NCI-H146 treated with DMSO at 0.1 percent for 48 hours (cell line): ENCODE results near the gene TNF.
"Not testable (repeated sequence)": the region's sequence is repeated elsewhere in the genome, so short reads cannot be mapped to it uniquely, and the experiment has no call there.

Source experiments
- DNase-seq: peaks from one replicate; lab custom pipeline; 2025; ENCODE audit not compliant: unreplicated experiment; lab: John Stamatoyannopoulos, UW

The TNF gene

DNA sequence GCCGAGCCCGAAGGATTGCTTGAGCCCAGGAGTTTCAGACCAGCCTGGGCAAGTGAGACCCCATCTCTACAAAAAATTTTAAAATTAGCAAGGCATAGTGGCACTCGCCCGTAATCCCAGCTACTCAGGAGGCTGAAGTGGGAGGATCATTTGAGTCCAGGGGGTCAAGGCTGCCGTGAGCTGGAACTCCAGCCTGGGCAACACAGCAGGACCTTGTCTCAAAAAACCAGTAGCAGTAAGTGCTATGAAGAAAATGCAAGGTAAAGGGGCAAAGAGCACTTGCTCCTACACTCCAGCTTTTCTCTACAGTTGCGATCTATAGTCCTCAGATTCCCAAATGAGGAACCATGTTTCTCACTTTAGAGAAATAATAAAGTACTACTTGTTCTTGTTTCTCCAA is 31.7 kb upstream of the TNF start:
- no peak for DNase-seq

DNA sequence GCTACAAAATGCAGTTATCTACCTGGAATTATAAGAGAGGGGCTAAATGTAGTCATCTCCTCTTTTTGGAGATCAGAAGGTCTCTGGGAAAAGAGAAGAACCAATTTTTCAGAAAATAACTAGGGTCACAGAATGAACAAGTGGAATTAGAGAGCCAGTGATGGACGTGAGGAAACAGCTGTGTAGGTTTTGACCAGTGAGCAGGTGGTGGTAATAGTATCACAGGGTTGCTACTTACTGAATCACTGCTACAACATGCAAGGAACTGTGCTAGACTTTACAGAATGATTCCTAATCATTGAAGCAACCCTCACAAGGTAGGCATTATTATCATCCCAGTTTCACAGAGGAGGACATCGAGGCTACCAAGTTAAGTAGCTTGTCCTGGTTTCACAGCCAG is 30.7 kb upstream of the TNF start:
- DNase-seq: no peak

DNA sequence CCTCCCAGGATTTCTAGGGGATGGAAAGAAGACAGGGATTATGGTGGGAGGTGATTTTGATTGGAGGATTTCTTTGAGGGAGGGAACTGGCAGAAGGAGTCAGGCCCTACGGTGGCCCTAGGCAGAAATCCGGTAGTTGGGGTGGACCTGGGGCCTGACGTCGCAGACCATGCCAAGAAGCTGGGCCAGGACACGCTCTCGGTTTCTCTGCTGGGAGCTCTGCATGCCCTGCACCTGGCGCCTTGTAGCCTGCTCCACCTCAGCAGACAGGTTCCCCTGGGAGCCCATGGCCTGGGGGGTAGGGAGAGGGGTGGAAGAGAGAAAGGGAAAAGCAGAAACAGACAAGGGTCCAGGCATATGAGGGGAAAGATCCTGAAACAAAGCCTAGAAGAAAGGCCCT is 30.1 kb upstream of the TNF start:
- no peak for DNase-seq

DNA sequence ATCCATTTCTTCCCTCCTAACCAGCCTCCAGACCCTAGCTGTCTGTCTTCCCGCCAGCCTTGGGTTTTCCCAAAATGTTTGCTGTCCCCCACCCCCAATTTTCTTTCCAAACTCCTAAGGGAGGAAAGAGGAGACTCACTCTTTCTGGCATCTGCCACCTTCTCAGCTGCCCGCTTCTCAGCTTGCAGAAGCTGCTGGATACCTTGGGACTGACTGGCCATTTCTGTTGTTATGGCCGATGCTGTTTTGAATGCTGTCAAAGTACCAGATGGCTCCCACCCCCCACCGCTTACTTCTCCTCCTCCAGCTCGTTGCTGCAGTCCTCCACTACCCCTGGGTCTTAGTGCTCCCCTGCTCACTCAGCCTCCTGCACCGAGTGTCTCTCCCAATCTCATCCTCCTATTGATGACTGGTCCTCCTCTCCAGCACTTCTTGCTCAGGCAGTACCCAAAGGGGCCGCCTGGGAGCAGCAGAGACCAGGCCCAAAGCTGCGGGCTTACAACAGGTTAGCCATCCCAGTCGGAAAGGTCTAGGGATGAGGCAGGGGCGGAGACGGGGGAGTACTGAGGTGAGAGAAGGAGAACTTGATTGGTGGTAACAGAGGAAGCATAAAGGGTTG is 28.9 kb upstream of the TNF start, which contains the start of gene ATP6V1G2:
TSS of gene ATP6V1G2 (minus strand) at position 270 of the 619 bp plus-strand sequence. CDS start at position 221, 49 bp downstream.
- peak; percentile 96 for DNase-seq

DNA sequence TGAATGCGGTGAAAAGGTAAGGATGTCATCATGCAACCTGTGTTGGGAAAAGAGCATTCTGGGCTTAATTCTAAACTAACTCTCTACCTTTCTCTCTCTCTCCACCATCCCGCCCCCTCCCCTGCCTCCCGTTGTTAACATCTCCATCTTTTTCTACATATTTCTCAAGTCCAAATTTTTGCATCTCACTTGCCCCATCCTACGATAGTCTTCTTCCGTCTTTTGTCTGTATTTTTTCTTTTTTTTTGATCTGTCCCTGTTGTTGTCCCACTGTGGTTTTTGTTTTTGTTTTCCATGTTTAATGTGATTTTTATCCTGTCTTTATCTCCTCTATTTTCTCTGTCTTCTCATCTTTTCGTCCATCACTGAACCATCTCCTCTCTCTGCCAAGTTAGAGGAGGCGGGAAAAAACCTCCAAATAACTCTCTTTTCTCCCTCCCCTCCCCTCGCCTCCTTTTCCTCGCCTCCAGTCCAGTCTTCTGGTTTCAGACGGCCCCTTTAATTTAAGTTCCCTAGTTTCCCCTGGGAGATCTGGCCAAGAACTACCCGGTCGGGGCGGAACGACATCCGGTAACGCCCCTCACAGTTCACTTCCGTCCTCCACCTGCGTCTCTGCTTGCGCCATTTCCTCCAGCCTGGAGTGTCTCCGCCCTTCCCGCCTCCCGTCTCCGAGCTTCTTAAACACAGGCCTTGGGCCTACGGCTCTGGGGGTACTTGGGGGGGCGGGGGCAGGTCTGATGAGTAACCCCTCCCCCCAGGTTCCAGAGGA is 28.2 kb upstream of the TNF start, which contains the start of gene NFKBIL1:
TSS of gene NFKBIL1 (plus strand) at position 651 of the 769 bp plus-strand sequence. CDS start at position 738, 87 bp downstream.
- peak; percentile 93 for DNase-seq

DNA sequence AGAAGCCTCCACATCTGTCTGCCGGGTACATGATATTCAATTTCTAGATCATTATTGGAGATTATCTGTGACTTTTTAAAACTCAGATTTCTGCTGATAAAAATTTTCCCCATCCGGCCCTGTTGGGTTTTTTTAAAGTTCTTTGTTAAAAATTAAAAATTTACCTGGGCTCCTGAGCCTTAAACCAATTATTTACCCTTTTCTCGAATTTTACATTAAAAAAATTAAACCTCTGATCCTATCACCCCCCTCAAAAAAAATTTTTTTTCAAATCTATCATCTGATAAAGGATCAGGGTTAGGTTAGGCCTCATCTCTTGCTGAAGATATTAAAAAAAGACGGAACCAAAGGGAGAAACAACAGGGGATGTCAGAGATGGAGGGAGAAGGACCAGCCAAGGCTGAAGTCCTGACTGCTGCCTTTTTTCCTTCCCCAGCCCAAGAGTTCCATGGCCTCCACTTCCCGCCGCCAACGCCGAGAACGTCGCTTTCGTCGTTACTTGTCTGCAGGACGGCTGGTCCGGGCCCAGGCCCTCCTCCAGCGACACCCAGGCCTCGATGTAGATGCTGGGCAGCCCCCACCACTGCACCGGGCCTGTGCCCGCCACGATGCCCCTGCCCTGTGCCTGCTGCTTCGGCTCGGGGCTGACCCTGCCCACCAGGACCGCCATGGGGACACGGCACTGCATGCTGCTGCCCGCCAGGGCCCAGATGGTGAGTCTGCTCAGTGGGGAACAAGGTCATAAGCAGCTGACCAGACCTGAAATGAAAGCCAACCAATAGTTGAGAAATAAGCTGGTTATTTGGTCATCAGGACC is 27.4 kb upstream of the TNF start:
- DNase-seq: no peak

DNA sequence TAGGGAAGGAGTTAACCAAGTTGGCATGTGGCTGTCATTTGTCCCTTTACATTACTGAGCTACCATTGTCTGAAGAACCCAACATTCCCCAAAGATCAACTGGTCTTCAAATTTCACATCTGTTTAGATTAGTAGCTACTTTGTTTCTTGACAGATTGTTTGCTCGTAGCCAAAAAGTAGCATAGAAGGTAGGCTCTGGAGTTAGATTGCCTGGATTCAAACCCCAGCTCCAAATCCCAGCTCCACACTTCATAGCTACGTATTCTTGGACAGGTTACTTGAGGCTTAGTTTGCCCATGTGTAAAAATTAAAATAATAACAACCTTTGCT is 26.9 kb upstream of the TNF start:
- DNase-seq: no peak

DNA sequence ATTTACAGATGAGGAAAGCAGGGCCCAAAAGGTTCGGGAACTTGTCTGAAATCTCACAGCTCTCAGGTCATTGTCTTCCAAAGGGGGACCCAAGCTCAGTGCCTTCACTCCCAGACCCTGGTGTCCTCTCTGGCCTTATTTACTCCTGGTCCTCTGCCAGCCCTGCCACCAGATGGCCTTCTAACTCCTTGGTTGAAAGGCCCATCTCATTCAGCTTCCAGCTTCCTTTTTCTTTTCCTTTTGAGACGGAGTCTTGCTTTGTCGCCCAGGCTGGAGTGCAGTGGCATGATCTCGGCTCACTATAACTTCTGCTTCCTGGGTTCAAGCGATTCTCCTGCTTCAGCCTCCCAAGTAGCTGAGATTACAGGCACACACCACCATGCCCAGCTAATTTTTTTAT is 24.0 kb upstream of the TNF start:
- not testable (repeated sequence) for DNase-seq

DNA sequence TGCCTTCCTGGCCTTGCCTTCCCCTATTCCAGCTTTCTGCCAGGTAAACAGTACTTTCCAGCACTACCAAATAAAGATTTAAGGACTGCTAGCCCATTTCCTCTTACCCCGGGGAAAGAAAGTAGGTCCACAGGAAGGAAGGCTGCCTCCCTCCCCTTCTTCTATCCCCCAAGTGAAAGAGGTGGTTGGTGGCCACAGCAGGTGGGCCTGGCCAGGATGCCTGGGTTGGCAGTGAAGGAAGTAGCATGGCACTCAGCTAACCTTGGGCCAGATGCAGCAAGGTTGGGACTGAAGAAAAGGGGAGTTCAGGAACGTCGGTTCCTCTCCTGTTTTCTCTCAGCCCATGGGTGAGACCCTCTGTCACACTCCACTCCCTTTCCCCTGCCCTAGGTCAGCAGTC is 19.1 kb upstream of the TNF start:
- no peak for DNase-seq

DNA sequence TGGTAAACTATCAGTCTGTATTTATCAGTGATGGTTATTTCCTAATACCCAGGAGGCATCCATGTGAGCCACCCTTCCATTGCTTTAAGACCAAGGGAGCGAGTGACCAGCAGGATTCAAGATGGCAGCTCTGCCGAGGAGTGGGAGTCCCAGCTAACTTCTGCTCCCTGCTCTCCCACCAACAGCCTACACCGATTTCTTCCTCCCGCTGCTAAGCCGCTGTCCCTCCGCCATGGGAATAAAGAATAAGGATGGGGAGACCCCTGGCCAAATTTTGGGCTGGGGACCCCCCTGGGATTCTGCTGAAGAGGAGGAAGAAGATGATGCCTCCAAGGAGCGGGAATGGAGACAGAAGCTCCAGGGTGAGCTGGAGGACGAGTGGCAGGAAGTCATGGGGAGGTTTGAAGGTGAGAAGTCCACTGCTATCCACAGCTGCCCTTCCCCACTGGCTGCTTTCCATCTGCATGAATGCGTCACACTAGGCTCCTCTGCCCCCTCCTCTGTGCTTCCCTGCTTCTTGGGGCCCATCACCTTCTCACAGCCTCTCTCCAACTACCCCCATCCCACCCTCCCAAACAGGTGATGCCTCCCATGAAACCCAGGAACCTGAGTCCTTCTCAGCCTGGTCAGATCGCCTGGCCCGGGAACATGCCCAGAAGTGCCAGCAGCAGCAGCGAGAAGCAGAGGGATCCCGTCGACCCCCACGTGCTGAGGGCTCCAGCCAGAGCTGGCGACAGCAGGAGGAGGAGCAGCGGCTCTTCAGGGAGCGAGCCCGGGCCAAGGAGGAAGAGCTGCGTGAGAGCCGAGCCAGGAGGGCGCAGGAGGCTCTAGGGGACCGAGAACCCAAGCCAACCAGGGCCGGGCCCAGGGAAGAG is 17.7 kb upstream of the TNF start:
- DNase-seq: no peak

DNA sequence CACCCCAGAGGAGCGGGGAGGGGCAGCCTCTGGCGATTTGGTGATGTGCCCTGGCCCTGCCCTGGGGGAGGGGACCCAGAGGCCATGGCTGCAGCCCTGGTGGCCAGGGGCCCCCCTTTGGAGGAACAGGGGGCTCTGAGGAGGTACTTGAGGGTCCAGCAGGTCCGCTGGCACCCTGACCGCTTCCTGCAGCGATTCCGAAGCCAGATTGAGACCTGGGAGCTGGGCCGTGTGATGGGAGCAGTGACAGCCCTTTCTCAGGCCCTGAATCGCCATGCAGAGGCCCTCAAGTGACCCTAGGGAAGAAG is 17.1 kb upstream of the TNF start:
- no peak for DNase-seq

DNA sequence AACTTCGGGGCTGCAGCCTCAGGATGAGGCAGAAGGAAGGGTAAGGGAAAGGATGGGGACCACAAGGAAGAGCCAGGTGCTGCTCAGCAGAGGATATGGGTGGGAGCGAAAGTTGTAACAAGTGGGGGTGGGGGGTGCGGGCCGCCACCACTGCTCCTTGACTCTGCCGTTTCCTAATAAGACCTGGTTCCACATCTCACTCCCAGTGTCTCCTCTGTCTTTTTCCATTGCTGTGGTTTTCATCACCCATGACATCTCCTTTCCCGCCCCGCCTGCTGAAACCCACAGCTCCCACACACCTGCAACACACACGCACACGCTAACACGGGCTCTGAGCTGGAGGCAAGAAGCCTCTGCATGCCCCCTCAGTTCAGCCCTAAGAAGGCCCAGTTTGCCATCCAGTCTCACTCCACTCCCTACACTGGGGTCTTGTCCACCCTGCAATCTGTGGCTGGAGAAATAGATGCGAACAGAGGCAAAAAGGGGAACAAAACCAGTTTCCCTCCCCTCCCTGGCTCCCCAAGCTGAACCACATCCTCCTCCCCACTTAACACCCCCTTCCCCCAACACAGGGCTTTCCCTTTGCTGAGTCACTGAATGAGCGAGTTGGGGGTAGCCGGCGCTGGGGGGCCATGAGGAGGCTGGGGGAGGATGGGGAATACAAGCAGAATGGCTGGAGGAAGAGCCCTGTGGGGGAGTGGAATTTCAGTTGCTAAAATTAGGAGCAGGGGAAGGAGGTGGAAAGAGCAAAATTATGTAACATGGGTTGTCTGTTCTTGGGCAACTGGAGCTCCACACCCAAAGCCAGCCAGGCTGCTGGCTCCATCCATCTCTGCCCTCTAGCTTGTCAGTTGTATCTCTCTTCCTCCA is 16.5 kb upstream of the TNF start:
- no peak for DNase-seq

DNA sequence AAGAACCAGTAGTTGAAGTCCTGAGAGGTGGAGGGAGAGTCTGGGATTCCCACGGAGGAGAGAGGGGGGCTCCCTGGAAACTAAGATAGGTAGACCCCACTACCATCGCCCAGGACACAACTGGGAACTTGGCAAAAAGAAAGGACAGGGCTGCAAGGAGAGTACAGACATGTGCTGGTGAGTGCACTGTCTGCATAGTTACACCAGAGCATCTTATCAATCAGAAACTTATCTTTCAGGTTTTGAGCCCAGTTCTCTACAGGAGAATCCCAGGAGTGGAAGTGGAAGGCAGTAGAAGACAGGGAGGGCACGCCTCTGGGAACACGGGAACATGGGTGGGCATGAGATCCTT is 15.8 kb upstream of the TNF start:
- no peak for DNase-seq

DNA sequence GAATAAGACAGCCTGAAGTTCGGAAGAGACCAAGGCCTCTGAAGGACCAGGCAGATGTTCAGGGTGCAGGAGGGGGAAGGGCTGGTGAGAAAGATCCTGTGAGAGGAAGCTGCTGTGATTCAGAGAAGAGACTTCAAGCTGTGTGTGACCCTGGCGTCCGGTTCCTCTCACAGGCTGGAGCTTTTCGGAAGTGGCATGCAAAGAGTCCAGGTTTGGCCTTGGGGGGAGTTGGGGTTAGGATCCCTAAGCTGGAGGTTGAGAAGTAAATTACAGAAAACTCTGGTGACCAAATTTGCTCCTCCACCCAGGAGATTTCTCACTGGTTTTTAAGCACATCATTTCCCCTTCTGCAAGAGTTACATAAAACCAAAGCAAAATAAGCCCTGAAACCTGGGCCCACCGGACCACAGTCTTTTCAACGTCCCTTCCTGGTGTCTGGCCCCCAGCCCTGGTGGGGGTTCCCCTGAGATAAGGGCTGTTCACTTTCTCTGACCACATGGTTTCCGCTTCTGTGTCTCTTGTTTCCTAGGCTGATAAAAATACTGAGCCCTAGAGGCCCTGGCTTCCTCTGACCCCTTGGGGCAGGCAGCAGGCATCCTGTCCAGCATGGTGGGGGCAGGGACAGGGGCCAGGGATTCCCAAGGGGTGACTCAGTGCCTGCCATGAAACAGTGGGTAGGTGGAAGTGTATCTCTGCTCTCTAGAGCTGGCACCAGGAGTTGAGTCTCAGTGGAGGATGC is 15.2 kb upstream of the TNF start:
- no peak for DNase-seq

DNA sequence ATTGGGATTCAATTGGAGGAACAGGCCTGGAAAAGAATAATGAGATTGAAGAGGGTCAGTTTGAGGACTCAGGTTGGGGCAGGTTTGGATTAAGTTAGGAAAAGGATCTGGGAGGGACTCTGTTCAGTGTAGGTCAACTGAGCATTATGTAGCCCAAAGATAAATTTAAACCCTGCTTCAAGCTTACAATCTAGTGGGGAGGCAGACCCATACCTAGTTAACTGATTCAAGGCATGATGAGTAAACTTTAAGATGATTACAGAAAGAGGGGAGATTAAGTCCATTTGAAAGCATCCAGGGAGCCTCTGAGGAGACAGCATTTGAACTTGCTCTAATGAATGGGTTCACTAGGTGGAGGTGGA is 14.7 kb upstream of the TNF start:
- no peak for DNase-seq

DNA sequence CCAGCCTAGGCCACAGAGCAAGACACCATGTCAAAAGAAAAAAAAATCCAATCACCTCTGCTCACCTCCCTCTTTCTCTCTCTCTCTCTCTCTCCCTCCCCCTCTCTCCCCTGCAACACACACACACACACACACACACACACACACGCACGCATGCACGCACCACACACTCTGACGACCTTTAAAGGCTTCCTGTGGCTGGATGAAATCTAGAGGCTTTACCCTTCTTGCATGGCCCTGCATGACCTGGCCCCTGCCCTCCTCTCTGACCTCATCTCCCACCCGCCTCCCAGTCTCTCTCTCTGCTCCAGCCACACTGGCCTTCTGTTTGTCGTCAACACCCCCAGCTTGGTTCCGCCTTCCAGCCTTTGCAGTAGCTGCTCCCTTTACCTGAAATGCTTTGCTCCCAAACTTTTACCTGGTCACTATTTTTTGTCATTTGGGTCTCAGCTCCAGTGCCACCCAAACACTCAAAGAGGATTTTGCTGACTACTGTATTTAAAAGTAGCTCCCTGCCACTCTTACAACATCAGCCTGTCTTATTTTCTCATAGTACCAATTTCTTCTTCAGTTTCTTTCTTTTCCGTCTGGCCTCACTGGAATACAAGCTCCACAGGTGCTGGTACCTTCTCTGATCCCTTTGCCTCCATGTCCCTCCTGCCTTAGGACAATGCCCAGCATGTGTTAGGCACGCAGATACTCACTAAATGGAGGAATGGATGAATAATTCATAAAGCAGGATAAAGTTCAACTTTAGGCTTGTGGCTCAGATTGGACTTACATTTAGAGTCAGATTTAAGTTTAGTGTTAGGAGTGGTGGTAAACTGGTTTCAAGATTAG is 7.6 kb upstream of the TNF start:
- no peak for DNase-seq

DNA sequence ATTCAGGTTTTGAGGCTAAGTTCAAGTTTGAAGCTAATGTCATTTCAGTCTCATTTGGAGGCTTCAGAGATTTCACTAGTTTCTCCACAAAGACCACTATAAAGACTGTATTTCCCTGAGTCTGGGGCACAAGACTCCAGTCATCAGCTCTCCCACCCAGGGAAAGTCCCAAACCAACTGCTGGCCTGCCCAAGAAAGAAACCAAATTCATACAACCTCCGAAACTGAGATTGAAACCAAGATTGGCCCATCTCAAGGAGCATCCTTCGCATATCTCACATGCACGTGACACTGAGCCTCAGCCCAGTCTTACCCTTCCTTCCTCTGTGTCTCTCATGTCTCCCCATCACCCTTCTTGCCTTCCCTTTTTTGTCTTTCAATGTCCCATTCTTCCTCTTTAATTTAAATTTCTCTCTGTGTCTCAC is 6.8 kb upstream of the TNF start:
- DNase-seq: no peak

DNA sequence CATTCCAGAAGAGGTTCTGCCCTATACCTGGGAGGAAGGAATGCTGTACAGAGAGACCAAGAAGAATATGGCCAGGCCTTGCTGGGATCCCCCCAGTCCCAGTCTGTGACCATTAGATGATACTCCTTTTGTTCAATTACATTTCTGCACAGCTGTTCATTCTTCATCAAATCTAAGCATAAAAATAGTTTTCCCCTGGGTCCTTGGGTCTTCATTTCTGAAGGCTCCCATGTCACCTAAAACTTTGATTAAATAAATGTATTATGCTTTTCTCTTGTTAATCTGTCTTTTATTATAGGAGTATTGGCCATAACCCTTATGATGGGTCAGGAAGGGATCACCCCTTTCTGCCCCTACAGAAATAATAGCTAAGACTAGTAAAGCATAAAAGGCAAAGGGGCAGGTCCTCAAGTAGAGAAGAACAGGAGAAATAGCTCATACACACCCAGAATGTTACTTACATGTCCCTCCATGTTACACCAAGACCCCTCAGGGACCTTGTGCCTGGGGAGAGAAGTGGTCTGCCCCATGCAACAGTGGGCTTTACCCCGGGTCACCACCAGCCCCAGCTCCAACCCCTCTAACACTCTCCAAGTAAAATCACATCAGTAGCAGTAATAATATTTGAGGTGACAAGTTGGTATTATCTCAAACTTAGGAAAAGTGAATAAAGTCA is 5.4 kb upstream of the TNF start:
- no peak for DNase-seq
